PC-3 (cell line): ENCODE measurements around the gene AP3S2. TPM values are rescaled to one million over a fixed set of nuclear protein-coding genes. Genes with fewer than 3 reads are reported as not detected.

ENCODE experiments used
- ATAC-seq: fragments of 200-7000 bp; cut with Tn5 transposase; 2 replicates; pipeline ENCODE4 v1.9.1; 2020; ENCODE audit warnings: mild to moderate bottlenecking, moderate library complexity
- BruUV-seq: library from RNA; stranded (reverse); fragments of 400-500 nt; replicated peaks from 2 replicates; lab custom pipeline; 2021; lab: Mats Ljungman, UMichigan
- CTCF ChIA-PET: fragments of 300-600 bp; sonication (Branson Sonifier 250); formaldehyde crosslinking; loops from one replicate; lab custom pipeline; 2022; ENCODE audit warnings: antibody characterized with exemption; lab: Charles Lee
- POLR2A ChIA-PET: fragments of 300-600 bp; sonication (Branson Sonifier 250); formaldehyde crosslinking; loops from one replicate; lab custom pipeline; 2022; ENCODE audit warnings: antibody characterized with exemption; ENCODE audit not compliant: unreplicated experiment; lab: Charles Lee
- DNase-seq: peaks from one replicate; pipeline ENCODE4 v3.0.0-alpha.2; 2015
- H2AFZ ChIP-seq: fragments of 300-600 bp; sonication (generic); 2 replicates; pipeline ENCODE4 v1.6.0; 2016; ENCODE audit warnings: antibody characterized with exemption, low read length
- H3F3A ChIP-seq: fragments of 300-600 bp; sonication (generic); one replicate; pipeline ENCODE4 v1.6.0; 2017; ENCODE audit warnings: antibody characterized with exemption, low read length, control low read depth, mild to moderate bottlenecking; ENCODE audit not compliant: unreplicated experiment
- H3K27ac ChIP-seq: fragments of 300-600 bp; sonication (generic); 2 replicates; pipeline ENCODE4 v1.5.1; 2016; ENCODE audit warnings: mild to moderate bottlenecking, low read length
- H3K27me3 ChIP-seq: fragments of 300-600 bp; sonication (generic); 2 replicates; pipeline ENCODE4 v1.6.1; 2016; ENCODE audit warnings: low read length, mixed read lengths
- H3K36me3 ChIP-seq: fragments of 300-600 bp; sonication (generic); 2 replicates; pipeline ENCODE4 v1.6.1; 2016; ENCODE audit warnings: low read depth, mixed run types, low read length, mixed read lengths
- H3K4me1 ChIP-seq: fragments of 300-600 bp; sonication (generic); 2 replicates; pipeline ENCODE4 v1.5.1; 2016; ENCODE audit warnings: low read length; ENCODE audit not compliant: insufficient read depth
- H3K4me2 ChIP-seq: fragments of 300-600 bp; sonication (generic); 2 replicates; pipeline ENCODE4 v1.6.0; 2016; ENCODE audit warnings: low read length
- H3K4me3 ChIP-seq: fragments of 300-600 bp; sonication (generic); 2 replicates; pipeline ENCODE4 v1.5.1; 2016; ENCODE audit warnings: mild to moderate bottlenecking, low read length, mixed read lengths
- H3K79me2 ChIP-seq: fragments of 300-600 bp; sonication (generic); 2 replicates; pipeline ENCODE4 v1.6.1; 2017; ENCODE audit warnings: low read length, mixed read lengths
- H3K9ac ChIP-seq: fragments of 300-600 bp; sonication (generic); 2 replicates; pipeline ENCODE4 v1.6.0; 2016; ENCODE audit warnings: mild to moderate bottlenecking, low read length
- H3K9me2 ChIP-seq: fragments of 300-600 bp; sonication (generic); replicated peaks from 2 replicates; pipeline ENCODE4 v1.6.1; 2016; ENCODE audit warnings: mixed run types, low read length, mixed read lengths
- H3K9me3 ChIP-seq: fragments of 300-600 bp; sonication (generic); 2 replicates; pipeline ENCODE4 v1.6.1; 2016; ENCODE audit warnings: low read length, mixed read lengths
- H4K20me1 ChIP-seq: fragments of 300-600 bp; sonication (generic); 2 replicates; pipeline ENCODE4 v1.6.1; 2016; ENCODE audit warnings: low read length, mixed read lengths
- CTCF ChIP-seq: fragments of 300-600 bp; sonication (generic); conservative IDR thresholded peaks from 2 replicates; pipeline ENCODE4 v1.5.1; 2017; ENCODE audit warnings: antibody characterized with exemption, low read depth, mild to moderate bottlenecking, low read length
- EZH2 ChIP-seq: fragments of 300-600 bp; sonication (generic); IDR thresholded peaks from one replicate; pipeline ENCODE4 v1.6.1; 2017; ENCODE audit warnings: antibody characterized with exemption, mild to moderate bottlenecking, low read length; ENCODE audit not compliant: unreplicated experiment
- EZH2phosphoT487 ChIP-seq: fragments of 300-600 bp; sonication (generic); IDR thresholded peaks from 2 replicates; pipeline ENCODE4 v1.6.1; 2018; ENCODE audit warnings: mild to moderate bottlenecking, antibody characterized with exemption, low read length, borderline replicate concordance
- intact Hi-C: fragments of 100-400 bp; cut with micrococcal nuclease; formaldehyde crosslinking; loops from 2 replicates; pipeline ENCODE4 v1.9.0; 2023
- total RNA-seq: library from RNA; depleted of rRNA; stranded (reverse); fragments of >200 nt; gene quantifications from 2 replicates; pipeline ENCODE4 v1.2.3, GENCODE V29; 2014

AP3S2 gene
- total RNA-seq, 1 experiment from 2014 or later = 18.8 TPM

- H4K20me1 ChIP-seq = no peaks in the 10 kb centered on the region
- H3K4me2 ChIP-seq = no peak overlapping the region
- no peaks in the 10 kb centered on the region for H3K9me3 ChIP-seq
- no peak overlapping the region for H3K27ac ChIP-seq
- H3K79me2 ChIP-seq = peaks cover 4% of the 10 kb centered on the region; the same call in 1 of the 2 replicates
- ChIA-PET POLR2A (interaction anchor here (0.6 to 0.7 kb wide), 2 partner anchors 289 to 335 kb away, joined by 3 to 4 read pairs; partner anchors contain the start of genes CIB1 and GDPGP1), CTCF (interaction anchor here (0.6 to 0.9 kb wide), 5 partner anchors 10 to 387 kb away, joined by 3 to 12 read pairs (median 4); no protein-coding TSS in a partner anchor)
- DNase-seq (peak; percentile 80), ATAC-seq (peak; percentile 75)
- peak; percentile 91 for TF ChIP-seq CTCF
- TF ChIP-seq EZH2 = no peak
- no peak for TF ChIP-seq EZH2phosphoT487
- no peak overlapping the region for H3K9ac ChIP-seq
- H3K9me2 ChIP-seq = no peaks in the 10 kb centered on the region
- no peak overlapping the region for H2AFZ ChIP-seq
- BruUV-seq = no TSS peak
- no peaks in the 10 kb centered on the region for H3K27me3 ChIP-seq
- intact Hi-C loops = loop anchor here (1.0 to 10.0 kb wide), 4 partner anchors 73 to 189 kb away; partner anchors contain the start of gene ZNF710
- H3F3A ChIP-seq = no peaks in the 10 kb centered on the region
- H3K36me3 ChIP-seq = no peaks in the 10 kb centered on the region
- 0 out of 2 replicates have a peak, but pooled peaks cover 5% of the 10 kb centered on the region for H3K4me1 ChIP-seq
- H3K4me3 ChIP-seq = no peak overlapping the region
These were observed 5.0 kb upstream of the AP3S2 start for GRCh38 chr15:89898614-89899294.

GRCh38 chr15:89898146-89898545 lies 4.4 kb upstream of the AP3S2 start:
- no peak overlapping the region for H2AFZ ChIP-seq
- TF ChIP-seq EZH2 (no peak), EZH2phosphoT487 (no peak), CTCF (no peak)

More at GRCh38 chr15:89898146-89898545, 4.4 kb upstream of the AP3S2 start:
- DNase-seq = no peak
- ChIA-PET POLR2A (interaction anchor here (0.6 to 0.7 kb wide), 2 partner anchors 289 to 336 kb away, joined by 3 to 4 read pairs; partner anchors contain the start of genes CIB1 and GDPGP1), CTCF (interaction anchor here (0.6 to 0.9 kb wide), 5 partner anchors 9 to 388 kb away, joined by 3 to 12 read pairs (median 4); no protein-coding TSS in a partner anchor)
- H3K9me3 ChIP-seq = no peaks in the 10 kb centered on the region
- 0 out of 2 replicates have a peak, but pooled peaks cover 5% of the 10 kb centered on the region for H3K4me1 ChIP-seq
- no peak overlapping the region for H3K4me3 ChIP-seq
- peaks cover 9% of the 10 kb centered on the region for H3K79me2 ChIP-seq
- BruUV-seq = no TSS peak
- no peak for ATAC-seq
- no peaks in the 10 kb centered on the region for H3K9me2 ChIP-seq
- H3K36me3 ChIP-seq = no peaks in the 10 kb centered on the region
- H3K4me2 ChIP-seq = no peak overlapping the region
- H3K9ac ChIP-seq = no peak overlapping the region
- no peaks in the 10 kb centered on the region for H3K27me3 ChIP-seq
- H3K27ac ChIP-seq = no peak overlapping the region
- no peaks in the 10 kb centered on the region for H4K20me1 ChIP-seq
- intact Hi-C loops = loop anchor here (1.0 to 10.0 kb wide), 4 partner anchors 73 to 189 kb away; partner anchors contain the start of gene ZNF710
- peaks cover 5% of the 10 kb centered on the region for H3F3A ChIP-seq
